Measurements from ENCODE around the gene NYNRIN.
"Not testable (repeated sequence)": the region's sequence is repeated elsewhere in the genome, so short reads cannot be mapped to it uniquely, and the experiment has no call there.

The NYNRIN gene

DNA sequence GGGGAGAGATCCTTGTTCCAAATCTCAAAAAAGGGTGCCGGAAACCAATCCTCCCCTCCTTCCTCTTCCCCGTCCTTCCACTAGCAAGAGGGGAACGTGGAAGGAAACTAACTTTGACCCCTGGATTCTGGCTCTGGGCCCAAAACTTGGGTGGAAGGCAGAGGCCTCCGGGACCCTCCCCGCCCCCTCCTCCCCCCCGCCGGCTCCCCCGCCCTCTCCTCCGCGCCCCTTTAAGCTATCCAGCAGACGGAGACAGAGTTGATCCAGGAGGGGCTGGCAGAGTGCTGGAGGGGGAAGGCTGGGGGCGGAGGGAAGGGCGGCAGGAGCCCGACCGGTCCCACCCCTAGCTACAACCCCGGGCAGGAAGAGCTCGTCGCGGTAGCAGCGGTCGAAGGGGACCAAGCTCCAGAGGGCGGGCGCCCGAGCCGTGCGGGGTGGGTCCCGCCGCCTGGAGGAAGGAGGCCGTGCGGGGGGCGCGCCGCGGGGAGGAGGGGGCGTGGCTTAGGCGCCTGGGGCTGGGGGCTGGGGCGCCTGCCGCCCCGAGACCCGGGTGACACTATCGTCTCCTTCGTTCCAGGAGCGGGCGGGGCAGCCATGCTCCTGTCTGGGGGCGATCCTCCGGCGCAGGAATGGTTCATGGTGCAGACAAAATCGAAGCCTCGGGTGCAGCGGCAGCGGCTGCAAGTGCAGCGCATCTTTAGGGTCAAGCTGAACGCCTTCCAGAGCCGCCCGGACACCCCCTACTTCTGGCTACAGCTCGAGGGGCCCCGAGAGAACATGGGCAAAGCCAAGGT, at the start of gene NYNRIN:
TSS of gene NYNRIN (plus strand) at position 351 of the 794 bp plus-strand sequence. CDS start at position 595, 244 bp downstream.
- DNase-seq, result peak; percentile 8

DNA sequence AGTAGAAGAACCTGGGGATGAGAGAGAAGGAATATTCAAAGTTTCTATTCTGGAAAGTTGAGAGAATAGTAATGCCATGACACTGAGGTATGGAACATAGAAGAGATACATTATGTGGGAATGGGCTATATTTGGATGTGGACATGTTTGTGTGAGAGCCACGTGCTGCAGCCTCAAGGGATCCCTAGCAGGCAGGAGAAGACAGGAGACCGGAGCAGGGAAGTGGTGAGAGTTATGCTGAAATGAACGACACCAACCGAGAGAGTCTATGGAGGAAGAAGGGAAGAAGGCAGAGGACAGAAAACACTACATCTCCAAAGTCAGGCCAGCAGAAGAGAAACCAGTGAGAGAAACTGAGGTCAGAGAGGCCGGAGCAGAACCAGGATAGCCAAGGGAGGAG, 49.1 kb upstream of the NYNRIN start:
- no peak for DNase-seq

DNA sequence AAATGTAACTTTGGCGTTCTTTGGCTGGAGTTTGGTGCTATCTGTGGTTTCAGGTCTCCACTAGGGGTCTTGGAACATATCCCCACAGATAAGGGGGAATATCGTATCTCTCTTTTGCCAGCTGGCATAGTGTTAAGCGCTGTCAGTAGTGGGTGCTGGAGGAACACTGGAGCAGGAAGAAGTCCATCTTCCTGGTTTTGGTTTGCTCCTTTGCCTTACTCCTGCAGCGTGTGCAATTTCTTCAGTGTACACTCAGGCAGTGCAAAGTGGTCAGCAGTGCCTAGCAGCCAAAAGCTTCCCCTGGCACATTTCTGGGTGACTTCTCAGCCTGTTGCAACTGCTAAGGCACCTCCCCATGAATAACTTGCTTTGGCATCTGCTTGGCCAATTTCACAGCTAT, 47.3 kb upstream of the NYNRIN start:
- no peak for DNase-seq

DNA sequence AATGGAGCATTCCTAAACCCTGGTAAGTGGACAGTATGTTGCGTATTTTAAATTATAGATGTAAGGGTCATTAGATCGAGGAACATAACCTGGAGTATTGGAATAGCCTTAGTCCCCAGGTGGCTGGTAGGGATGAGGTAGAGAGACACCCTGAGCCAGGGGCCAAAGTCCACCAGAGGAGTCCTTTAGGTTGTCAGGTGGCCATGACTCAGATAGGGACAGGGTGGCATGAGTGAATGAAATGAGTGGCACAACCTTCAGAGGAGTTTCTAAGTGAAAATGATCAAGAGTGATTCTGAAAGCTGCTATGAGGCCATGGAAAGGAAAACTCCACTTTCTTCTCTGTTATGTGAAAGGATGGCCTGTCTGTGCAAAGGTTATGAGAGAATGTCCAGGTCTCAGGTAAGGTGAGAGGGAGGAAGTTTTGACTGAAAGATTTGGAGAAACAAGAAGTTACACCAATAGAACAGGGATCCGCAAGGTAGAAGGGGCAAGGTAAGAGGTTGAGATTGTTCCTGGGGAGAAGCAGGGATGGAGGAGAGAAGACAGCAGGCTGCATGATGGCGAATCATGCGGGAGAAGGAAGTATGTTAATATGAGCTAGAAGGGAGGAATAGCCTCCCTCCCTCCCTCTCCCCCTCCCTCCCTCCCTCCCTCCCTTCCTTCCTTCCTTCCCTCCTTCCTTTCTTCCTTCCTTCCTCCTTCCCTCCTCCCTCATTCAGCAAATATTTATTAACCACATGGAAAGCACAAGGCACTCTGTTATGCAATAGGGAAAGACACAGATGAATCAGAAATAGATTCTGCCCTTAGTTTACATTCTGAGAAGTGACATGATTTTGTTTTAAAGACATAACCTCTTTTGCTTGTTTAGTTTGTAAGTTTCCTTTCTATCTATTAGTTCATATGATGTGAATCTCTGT, 45.0 kb upstream of the NYNRIN start:
- no peak for DNase-seq

DNA sequence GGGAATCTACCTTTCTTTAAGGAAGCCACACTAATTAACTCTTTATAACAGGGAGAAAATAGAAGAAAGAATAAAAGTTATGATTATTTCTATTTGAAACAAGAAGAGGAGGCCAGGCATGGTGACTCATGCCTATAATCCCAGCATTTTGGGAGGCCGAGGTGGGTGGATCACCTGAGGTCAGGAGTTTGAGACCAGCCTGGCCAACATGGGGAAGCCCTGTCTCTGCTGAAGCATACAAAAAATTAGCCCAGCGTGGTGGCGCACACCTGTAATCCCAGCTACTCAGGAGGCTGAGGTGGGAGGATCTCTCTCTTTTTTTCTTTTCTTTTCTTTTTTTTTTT, 44.3 kb upstream of the NYNRIN start:
- not testable (repeated sequence) for DNase-seq

DNA sequence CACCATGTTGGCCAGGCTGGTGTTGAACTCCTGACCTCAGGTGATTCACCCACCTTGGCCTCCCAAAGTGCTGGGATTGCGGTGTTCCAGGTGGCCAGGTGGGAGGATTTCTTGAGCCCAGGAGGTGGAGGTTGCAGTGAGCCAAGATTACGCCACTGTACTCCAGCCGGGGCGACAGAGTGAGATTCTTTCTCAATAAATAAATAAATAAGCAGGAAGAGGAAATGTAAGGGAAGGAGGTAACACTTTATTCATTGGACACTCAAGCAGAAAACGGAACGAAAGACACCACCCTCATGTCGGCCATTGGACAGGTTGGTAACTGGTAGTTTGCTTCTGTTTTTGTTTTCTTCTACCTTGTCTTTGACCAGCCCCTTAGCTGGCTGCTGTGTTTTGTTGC, 43.8 kb upstream of the NYNRIN start:
- DNase-seq, result no peak

DNA sequence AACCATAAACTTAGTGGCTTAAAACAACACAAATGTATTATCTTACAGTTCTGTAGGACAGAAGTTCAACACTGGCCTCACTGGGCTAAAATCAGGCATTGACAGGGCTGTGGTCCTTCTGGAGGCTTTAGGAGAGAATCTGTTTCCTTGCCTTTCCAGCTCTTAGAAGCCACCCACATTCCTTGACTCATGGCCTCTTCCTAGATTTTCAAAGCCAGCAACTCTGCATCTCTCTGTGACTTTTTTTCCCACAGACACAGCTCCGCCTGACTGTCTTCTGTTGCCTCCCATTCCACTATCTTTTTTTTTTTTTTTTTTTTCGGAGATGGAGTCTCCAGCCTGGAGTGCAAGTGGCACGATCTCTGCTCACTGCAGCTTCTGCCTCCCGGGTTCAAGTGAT, 42.6 kb upstream of the NYNRIN start:
- DNase-seq, result no peak

DNA sequence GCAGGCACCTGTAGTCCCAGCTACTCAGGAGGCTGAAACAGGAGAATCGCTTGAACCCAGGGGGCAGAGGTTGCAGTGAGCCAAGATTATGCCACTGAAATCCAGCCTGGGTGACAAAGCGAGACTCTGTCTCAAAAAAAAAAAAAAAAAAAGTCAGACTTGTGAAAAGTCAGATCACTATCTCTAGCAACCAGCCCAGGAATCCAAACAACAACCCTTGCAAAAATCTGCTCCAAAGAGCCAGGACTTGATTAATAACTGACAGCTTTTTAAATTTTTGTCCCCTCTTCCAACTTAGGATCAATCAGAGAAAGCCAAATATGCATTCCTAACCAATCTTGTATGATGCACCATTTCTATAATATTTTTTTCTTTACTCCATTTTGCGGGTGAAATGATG, 38.5 kb upstream of the NYNRIN start:
- no peak for DNase-seq

DNA sequence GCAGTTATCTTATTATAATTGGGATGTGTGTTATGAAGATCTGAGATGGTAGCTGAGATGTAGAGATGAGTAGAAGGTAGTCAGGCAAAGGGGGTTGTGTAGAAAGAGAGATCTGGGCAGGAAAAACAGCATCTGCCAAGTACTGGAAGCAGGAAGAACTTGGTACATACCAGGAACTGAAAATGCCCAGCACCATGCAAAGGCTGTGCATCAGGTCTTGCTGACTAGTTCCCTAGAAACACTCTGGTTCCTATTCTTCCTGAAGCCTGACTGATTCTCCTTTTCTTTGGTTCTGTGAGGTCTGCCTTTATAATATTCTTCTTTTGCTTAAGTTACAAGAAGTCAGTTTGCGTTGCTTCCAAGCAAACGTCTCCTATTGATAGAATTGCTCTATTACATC, 37.5 kb upstream of the NYNRIN start:
- no peak for DNase-seq

DNA sequence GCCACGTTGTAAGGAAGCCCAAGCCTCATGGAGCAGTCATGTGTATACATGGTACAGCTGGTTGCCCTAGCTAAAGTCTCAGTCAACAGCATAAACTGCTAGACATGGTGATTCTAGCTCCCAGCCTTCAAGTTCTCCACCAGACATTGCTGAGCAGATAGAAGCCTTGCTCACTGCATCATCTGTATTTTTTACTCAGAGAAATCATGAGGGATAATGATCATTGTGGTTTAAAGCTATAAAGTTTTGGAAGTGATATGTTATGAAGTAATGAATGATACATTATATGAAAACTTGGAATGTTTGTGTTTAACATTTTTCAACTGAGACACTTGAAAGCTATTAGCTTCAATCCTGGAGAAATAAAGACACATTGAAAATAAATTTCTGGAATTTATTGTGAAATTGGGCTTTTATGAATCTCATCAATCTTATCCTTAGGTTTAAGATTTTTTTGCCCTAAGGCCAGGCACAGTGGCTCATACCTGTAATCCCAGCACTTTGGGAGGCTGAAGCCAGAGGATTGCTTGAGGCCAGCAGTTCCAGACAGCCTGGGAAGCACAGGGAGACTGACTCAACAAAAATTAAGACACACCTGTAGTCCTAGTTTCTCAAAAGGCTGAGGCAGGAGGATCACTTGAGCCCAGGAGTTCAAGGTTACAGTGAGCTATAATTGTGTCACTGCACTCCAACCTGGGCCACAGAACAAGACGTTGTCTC, 36.4 kb upstream of the NYNRIN start:
- DNase-seq, result no peak

DNA sequence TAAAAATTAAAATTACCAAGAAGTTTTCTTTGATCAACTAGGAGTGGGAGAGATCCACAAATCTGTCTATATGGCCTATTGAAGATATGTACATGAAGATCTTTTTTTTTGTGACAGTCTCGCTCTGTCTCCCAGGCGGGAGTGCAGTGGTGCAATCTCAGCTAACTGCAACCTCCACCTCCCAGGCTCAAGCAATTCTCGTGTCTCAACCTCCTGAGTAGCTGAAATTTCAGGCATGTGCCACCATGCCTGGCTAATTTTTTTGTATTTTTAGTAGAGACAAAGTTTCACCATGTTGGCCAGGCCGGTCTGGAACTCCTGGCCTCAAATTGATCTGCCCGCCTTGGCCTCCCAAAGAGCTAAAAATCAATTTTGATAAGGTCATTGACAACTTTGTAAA, 35.4 kb upstream of the NYNRIN start:
- no peak for DNase-seq

DNA sequence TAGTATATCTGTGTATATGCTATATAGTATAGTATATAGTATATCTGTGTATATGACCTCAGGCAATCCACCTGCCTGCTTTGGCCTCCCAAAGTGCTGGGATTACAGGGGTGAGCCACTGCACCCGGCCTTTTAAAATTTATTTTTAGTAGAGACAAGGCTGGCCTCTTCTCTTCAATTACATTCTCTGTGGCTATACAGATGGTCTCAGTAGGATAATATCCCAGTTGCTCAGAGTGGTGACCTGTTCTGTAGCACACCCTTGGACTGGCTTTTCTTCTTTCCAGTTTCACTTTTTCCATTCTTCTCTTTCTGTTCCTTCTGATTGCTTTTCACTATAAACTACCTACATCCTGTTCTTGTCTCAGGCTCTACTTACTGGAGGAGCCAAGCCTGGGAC, 34.0 kb upstream of the NYNRIN start:
- no peak for DNase-seq

DNA sequence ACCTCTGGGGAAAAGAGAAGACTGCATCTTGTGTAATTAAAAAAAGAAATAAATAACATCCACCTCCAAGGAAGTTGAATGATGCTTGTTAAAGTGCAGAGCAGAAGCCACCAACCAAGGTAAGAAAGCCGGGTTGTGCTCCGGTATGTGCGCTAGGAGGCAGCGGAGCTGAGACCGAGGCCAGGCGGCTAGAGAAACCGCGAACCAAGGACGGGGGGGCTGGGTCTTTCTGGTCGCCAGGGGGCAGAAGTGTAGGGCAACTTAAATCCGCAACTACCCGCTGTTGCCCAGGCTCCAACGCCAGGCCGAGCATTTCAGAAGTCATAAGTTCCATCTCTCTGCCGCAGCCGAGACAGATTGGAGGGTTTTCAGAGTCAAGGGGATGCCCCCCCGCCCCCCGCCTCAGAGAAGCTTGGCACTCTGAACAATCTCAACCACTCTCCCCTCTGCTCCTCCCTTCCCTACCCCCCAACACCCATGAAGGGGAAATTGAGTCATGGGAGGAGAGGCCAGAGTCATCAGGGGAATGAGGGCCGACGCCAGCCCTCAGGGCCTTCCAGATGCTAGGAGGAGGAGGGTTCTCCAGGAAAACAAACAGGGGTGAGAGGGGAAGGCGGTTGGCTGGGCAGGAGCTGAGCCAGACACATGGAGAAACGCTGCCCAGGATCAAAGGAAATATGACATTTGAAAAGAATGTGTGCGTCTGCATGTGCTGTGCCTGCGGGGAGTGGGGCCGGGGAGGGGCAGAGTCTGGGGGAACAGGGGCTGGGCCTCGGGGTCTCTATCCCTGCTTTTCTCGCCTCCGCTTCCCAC, 33.0 kb upstream of the NYNRIN start:
- peak; percentile 55 for DNase-seq

DNA sequence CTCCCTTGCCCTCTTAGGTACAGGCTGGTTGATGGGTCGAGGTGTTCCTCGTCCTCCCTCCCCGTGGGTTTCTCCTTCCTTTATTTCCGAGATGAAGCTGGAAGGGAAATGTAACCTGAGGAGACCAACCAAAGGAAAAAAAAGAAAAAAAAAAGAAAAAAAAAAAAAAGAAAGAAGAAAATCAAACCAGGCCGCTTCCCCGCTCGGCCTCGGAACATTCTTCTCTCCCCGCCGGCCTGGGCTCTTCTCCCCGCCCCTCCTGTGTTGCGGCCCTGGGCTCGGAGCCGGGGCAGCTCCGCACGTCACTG, 32.4 kb upstream of the NYNRIN start:
- DNase-seq, result no peak

DNA sequence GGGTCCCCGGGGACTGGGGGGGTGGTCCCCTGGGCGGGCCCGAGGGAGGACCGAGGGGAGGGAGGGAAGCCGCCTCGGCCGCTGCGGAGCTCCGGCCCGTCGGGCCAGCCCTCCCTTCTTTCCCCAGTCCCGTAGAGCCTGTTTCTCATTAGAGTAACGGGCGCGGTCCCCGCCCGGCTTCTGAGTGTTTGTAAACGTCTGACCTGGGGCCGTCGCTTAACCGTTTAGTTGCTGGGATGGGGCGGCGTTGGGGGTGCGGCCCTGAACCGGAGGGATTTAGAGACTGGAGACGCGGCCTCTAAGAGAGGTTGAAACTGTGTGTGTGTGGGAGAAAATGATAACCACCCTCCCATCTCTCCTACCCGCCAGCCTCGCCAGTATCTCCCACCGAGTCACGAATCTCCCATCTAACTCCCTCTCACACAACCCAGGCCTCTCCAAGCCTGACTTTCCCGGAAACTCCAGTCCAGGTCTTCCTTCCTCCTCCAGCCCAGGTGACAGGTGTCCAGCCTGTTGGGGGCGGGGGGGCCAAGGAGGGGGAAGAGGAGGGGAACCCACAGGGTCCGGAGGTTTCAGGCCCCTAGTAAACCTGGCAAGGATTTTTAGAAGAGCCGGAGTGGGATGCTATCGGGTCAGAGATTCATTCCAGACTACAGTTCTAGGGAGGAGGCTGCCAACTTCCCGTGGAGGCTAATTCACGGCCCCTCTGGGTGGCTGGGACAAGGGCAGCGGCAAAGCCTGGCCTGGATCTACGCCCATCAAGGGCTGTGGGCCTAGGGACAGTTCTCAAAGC, 31.9 kb upstream of the NYNRIN start:
- no peak for DNase-seq

DNA sequence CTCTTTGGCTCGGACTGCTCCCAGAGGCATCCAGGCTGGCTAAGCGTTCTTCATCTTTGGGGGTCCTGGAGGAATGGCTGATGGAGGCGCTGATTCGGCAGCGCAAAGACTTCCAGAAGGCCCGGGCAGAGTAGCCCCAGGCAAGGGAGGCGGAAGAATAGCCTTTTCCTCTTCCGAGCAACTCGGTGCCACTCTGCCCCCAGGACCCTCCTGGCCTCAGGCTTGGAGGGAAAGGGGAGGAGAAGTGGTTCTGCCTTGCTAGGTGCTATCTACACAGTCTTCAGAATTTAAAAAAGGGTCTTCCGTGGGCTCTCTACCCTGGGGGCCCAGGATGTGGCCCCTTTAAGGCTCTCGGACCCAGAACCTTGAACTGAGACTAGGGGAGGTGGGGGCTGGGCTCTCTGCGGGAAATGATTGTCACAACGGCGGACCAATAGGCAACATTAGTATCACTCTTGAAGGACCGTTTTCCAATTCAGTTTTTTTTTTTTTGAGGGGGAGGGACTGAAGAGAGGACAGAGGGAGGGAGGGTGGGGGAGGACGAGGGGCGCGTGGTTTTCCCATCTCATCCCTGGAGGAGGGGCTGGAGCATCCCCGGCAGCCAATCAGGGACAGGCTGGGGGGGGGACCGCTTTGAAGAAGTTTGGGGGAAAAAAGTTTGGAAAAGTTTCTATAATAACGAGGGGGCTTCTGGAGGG, 31.1 kb upstream of the NYNRIN start, which contains the start of gene NFATC4:
TSS of gene NFATC4 (plus strand) at position 671 of the 698 bp plus-strand sequence. CDS start 157 bp downstream, outside the sequence.
- no peak for DNase-seq

DNA sequence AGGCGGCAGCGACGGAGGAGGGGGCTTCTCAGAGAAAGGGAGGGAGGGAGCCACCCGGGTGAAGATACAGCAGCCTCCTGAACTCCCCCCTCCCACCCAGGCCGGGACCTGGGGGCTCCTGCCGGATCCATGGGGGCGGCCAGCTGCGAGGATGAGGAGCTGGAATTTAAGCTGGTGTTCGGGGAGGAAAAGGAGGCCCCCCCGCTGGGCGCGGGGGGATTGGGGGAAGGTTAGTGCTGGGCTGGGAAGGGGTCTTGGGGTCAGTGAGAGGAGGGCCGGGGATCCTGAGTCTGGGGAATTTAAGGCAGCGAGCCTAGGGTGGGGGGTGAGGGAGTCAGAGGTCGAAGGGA, 30.6 kb upstream of the NYNRIN start:
- no peak for DNase-seq

DNA sequence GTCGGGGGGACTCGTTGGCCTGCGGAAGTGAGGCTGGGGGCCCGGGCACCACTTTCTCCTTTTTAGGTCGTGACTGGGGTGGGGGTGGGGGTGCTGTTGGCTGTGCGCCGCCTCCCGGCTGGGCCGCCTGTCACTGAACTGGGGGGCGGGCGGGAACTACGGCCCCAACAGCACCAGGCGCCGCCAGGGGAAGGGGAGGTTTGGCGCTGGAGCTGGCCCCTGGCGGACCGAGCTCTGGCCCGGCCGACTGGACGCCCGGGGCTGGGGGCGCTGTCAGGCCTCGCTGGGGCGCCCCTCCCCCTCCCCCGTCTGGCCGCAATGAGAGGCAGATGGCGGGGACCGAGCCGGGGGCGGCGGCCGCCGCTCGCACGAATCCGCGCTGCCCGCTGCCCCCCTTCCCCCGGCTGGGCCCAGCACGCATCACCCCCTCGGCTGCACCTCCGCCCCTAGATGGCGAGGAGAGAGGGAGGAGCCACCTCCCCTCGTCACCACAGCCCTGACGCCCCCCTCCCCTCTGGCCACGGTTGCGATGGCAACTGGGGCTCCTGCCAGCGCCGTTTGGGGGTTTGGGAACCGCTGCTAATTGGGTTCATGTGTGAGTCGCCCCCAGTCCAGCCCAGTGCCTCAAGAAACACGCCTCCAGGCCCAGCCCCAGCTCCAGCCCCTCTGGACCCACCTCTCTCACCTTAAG, 30.1 kb upstream of the NYNRIN start:
- DNase-seq, result peak; percentile 2

DNA sequence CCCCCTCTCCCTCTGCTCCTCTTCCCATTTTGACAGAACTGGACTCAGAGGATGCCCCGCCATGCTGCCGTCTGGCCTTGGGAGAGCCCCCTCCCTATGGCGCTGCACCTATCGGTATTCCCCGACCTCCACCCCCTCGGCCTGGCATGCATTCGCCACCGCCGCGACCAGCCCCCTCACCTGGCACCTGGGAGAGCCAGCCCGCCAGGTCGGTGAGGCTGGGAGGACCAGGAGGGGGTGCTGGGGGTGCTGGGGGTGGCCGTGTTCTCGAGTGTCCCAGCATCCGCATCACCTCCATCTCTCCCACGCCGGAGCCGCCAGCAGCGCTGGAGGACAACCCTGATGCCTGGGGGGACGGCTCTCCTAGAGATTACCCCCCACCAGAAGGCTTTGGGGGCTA, 29.3 kb upstream of the NYNRIN start:
- DNase-seq, result no peak

DNA sequence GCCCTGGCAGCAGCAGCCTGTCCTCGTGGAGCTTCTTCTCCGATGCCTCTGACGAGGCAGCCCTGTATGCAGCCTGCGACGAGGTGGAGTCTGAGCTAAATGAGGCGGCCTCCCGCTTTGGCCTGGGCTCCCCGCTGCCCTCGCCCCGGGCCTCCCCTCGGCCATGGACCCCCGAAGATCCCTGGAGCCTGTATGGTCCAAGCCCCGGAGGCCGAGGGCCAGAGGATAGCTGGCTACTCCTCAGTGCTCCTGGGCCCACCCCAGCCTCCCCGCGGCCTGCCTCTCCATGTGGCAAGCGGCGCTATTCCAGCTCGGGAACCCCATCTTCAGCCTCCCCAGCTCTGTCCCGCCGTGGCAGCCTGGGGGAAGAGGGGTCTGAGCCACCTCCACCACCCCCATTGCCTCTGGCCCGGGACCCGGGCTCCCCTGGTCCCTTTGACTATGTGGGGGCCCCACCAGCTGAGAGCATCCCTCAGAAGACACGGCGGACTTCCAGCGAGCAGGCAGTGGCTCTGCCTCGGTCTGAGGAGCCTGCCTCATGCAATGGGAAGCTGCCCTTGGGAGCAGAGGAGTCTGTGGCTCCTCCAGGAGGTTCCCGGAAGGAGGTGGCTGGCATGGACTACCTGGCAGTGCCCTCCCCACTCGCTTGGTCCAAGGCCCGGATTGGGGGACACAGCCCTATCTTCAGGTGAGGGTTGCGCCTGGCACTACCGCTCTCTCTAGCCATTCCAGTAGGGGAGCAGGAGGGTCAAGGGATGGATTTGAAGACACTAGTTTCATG, 28.7 kb upstream of the NYNRIN start:
- DNase-seq, result no peak

Data from CD4-positive, alpha-beta T cell treated with Interleukin-4 for 4 hours (primary cell).